ENCODE results near the gene TRIM63.
"Not testable (repeated sequence)": the region's sequence is repeated elsewhere in the genome, so short reads cannot be mapped to it uniquely, and the experiment has no call there.

The TRIM63 gene

GRCh38 chr1:26098602-26099001 lies 31.2 kb upstream of the TRIM63 start:
- Histone ChIP-seq H3K4me1 (ENCODE audit: control insufficient read depth, insufficient read depth, low read length) (no peaks in the 10 kb centered on the region), H3K9ac (ENCODE audit: low read length) (no peak overlapping the region), H3K36me3 (ENCODE audit: control insufficient read depth, insufficient read depth, low read length) (no peaks in the 10 kb centered on the region), H3K27me3 (ENCODE audit: control insufficient read depth, insufficient read depth, low read length) (no peaks in the 10 kb centered on the region), H3K27ac (ENCODE audit: low read depth, low read length) (no peak overlapping the region), H3K4me3 (ENCODE audit: low read length) (no peak overlapping the region)

DNA sequence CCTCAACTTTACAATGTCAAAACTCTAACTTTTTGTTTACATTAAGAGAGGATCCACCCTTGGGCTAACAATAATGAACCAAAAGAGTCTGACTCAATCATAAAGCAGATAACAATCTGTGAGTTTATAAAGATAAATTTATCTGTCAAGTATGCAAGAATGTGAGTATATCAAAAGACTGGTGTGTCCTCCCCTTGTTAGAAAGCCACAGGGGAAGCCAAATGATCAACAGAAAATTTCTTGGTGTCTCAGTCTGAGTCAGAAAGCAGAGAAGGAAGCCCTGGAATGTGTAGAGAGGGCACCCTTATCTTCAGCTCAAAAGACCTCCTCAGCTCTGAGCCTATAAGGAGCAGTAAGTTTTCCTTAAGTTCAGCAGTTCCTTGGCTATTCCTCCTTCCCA lies 30.3 kb upstream of the TRIM63 start:
- no peaks in the 10 kb centered on the region for H3K27me3 ChIP-seq (ENCODE audit: control insufficient read depth, insufficient read depth, low read length)
- H3K36me3 ChIP-seq (ENCODE audit: control insufficient read depth, insufficient read depth, low read length): no peaks in the 10 kb centered on the region
- H3K9ac ChIP-seq (ENCODE audit: low read length): no peak overlapping the region
- no peak overlapping the region for H3K27ac ChIP-seq (ENCODE audit: low read depth, low read length)
- H3K4me3 ChIP-seq (ENCODE audit: low read length): no peak overlapping the region
- no peaks in the 10 kb centered on the region for H3K4me1 ChIP-seq (ENCODE audit: control insufficient read depth, insufficient read depth, low read length)

GRCh38 chr1:26096471-26096870 lies 29.0 kb upstream of the TRIM63 start:
- Histone ChIP-seq H3K27me3 (ENCODE audit: control insufficient read depth, insufficient read depth, low read length) (no peaks in the 10 kb centered on the region), H3K9ac (ENCODE audit: low read length) (no peak overlapping the region), H3K36me3 (ENCODE audit: control insufficient read depth, insufficient read depth, low read length) (no peaks in the 10 kb centered on the region), H3K27ac (ENCODE audit: low read depth, low read length) (no peak overlapping the region), H3K4me3 (ENCODE audit: low read length) (no peak overlapping the region), H3K4me1 (ENCODE audit: control insufficient read depth, insufficient read depth, low read length) (no peaks in the 10 kb centered on the region)

DNA sequence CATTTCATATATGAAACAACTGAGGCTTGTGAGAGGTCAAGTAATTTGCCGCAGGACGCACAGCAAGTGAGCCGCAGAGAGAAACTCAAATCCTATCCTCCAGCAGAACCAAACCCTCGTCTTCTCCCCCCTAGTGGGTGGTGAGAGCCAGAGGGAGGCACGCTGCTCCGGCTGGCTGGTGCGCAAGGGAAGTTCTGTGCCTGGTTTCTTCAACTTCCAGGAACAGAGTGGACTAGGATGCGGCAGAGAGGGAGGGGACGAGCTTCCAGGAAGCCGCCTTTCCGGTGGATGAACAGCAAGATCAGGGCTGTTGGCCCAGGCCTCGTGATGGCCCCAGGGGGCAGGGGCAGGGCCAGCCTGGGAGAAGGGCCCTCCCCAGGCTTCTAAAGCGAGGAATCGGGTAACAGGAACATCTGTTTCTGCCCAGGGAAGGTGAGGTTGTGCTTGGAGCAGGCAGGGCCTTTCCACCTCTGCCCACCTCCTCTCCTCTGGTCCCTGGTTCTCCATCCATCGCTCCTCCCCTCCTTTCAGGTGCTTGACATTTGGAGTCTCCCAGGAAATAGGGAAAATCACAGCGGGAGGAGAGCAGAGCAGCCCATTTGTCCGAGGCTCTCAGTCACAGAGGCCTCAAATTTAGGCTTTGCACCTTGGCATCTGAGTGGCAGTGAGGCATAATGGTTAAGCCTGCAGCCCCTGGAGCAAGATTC lies 27.4 kb upstream of the TRIM63 start:
- Histone ChIP-seq H3K4me1 (ENCODE audit: control insufficient read depth, insufficient read depth, low read length) (no peaks in the 10 kb centered on the region), H3K36me3 (ENCODE audit: control insufficient read depth, insufficient read depth, low read length) (no peaks in the 10 kb centered on the region), H3K27ac (ENCODE audit: low read depth, low read length) (no peak overlapping the region), H3K4me3 (ENCODE audit: low read length) (no peak overlapping the region), H3K9ac (ENCODE audit: low read length) (no peak overlapping the region), H3K27me3 (ENCODE audit: control insufficient read depth, insufficient read depth, low read length) (no peaks in the 10 kb centered on the region)

DNA sequence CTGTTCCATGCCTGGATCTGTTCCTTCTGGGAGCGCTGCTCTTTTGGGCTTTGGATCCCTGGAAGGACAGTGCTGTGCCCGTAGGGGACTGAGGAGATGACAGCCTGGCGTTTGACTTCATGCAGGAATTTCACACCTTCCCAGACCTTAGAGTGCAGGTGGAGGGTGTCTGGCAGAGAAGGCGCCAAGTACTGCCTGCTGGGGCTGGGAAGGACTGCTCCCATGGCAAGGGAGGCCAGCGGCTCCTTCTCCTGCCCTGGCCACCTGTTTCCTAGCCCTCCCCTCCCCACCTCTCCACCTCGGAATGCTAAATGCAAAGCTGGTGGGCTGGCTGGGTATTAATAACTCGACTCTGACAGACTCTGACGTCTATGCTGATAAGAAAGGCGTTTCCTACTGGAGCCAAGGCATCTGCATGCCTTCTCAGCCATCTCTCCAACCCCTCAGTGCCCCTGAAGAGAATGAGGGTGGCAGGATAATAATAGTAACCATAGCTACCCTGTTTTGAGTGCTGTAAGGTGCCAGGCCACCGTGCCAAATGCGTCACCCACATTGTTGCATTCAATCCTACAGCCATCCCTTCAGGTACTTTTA lies 26.7 kb upstream of the TRIM63 start:
- Histone ChIP-seq H3K4me1 (ENCODE audit: control insufficient read depth, insufficient read depth, low read length) (no peaks in the 10 kb centered on the region), H3K36me3 (ENCODE audit: control insufficient read depth, insufficient read depth, low read length) (no peaks in the 10 kb centered on the region), H3K4me3 (ENCODE audit: low read length) (no peak overlapping the region), H3K27ac (ENCODE audit: low read depth, low read length) (no peak overlapping the region), H3K9ac (ENCODE audit: low read length) (no peak overlapping the region), H3K27me3 (ENCODE audit: control insufficient read depth, insufficient read depth, low read length) (no peaks in the 10 kb centered on the region)

GRCh38 chr1:26093569-26093968 lies 26.1 kb upstream of the TRIM63 start:
- not testable (repeated sequence) for H3K9ac ChIP-seq (ENCODE audit: low read length); H3K27me3 ChIP-seq (ENCODE audit: control insufficient read depth, insufficient read depth, low read length); H3K4me3 ChIP-seq (ENCODE audit: low read length); H3K36me3 ChIP-seq (ENCODE audit: control insufficient read depth, insufficient read depth, low read length); H3K27ac ChIP-seq (ENCODE audit: low read depth, low read length); H3K4me1 ChIP-seq (ENCODE audit: control insufficient read depth, insufficient read depth, low read length)

DNA sequence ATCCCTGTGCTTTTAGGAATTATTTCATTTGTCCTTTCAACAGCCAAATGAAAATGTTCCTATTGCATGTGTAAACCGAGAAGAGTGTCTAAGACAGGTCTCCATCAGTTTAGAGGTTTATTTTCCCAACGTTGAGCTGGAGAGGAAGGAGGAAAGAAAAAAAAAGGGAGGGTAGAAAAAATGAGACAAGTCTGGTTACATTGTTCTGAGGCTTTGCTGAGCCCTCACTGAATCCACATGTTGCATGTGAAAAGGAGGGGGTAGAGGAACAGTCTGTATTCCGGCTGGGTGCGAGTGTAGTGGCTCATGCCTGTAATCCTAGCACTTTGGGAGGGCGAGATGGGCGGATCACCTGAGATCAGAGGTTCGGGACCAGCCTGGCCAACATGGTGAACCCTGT lies 25.0 kb upstream of the TRIM63 start:
- Histone ChIP-seq H3K4me1 (ENCODE audit: control insufficient read depth, insufficient read depth, low read length) (no peaks in the 10 kb centered on the region), H3K36me3 (ENCODE audit: control insufficient read depth, insufficient read depth, low read length) (no peaks in the 10 kb centered on the region), H3K27ac (ENCODE audit: low read depth, low read length) (no peak overlapping the region), H3K4me3 (ENCODE audit: low read length) (no peak overlapping the region), H3K27me3 (ENCODE audit: control insufficient read depth, insufficient read depth, low read length) (peaks cover 2% of the 10 kb centered on the region), H3K9ac (ENCODE audit: low read length) (no peak overlapping the region)

DNA sequence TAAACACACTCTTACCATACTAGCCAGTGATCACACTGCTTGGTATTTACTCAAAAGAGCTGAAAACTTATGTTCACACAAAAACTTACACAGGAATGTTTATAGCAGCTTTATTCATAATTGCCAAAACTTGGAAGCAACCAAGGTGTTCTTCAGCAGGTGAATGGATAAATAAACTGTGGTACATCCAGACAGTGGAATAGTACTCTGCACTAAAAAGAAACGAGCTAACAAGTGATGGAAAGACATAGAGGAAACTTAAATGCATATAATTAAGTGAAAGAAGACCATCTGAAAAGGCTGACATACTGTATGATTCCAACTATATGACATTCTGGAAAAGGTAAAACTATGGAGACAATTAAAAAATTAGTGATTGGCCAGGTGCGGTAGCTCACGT lies 23.5 kb upstream of the TRIM63 start:
- Histone ChIP-seq H3K27ac (ENCODE audit: low read depth, low read length) (no peak overlapping the region), H3K27me3 (ENCODE audit: control insufficient read depth, insufficient read depth, low read length) (peaks cover 2% of the 10 kb centered on the region), H3K9ac (ENCODE audit: low read length) (no peak overlapping the region), H3K4me1 (ENCODE audit: control insufficient read depth, insufficient read depth, low read length) (no peaks in the 10 kb centered on the region), H3K36me3 (ENCODE audit: control insufficient read depth, insufficient read depth, low read length) (no peaks in the 10 kb centered on the region), H3K4me3 (ENCODE audit: low read length) (no peak overlapping the region)

- H3K36me3 ChIP-seq (ENCODE audit: control insufficient read depth, insufficient read depth, low read length): no peaks in the 10 kb centered on the region
- H3K27ac ChIP-seq (ENCODE audit: low read depth, low read length): no peak overlapping the region
- no peaks in the 10 kb centered on the region for H3K4me1 ChIP-seq (ENCODE audit: control insufficient read depth, insufficient read depth, low read length)
- H3K27me3 ChIP-seq (ENCODE audit: control insufficient read depth, insufficient read depth, low read length): peaks cover 2% of the 10 kb centered on the region
- no peak overlapping the region for H3K4me3 ChIP-seq (ENCODE audit: low read length)
- no peak overlapping the region for H3K9ac ChIP-seq (ENCODE audit: low read length)
Observed at GRCh38 chr1:26089125-26089524, 21.7 kb upstream of the TRIM63 start.

DNA sequence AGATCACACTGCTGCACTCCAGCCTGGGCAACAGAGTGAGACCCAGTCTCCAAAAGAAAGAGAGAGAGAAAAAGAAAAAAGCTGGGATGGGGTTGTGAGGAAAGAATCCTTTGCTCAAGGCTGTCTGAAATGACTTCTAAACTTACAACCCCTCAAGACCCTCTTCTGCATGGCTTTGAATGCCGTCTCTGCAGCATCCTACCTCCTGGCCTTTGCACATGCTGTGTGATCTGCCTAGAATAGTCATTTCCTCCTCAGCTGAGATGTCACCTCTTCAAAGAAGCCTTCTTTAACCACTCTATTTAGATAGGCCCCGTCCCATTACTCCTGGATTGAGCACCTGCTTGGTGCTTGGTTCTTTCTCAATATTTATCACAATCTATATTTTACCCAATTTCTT lies 17.4 kb upstream of the TRIM63 start:
- H3K9ac ChIP-seq (ENCODE audit: low read length): no peak overlapping the region
- H3K27me3 ChIP-seq (ENCODE audit: control insufficient read depth, insufficient read depth, low read length): peaks cover 2% of the 10 kb centered on the region
- no peaks in the 10 kb centered on the region for H3K4me1 ChIP-seq (ENCODE audit: control insufficient read depth, insufficient read depth, low read length)
- no peak overlapping the region for H3K4me3 ChIP-seq (ENCODE audit: low read length)
- H3K27ac ChIP-seq (ENCODE audit: low read depth, low read length): no peak overlapping the region
- H3K36me3 ChIP-seq (ENCODE audit: control insufficient read depth, insufficient read depth, low read length): no peaks in the 10 kb centered on the region

- H3K4me1 ChIP-seq (ENCODE audit: control insufficient read depth, insufficient read depth, low read length): no peaks in the 10 kb centered on the region
Observed at GRCh38 chr1:26084091-26084561, 16.7 kb upstream of the TRIM63 start.

GRCh38 chr1:26083208-26083607 lies 15.8 kb upstream of the TRIM63 start:
- H3K4me3 ChIP-seq (ENCODE audit: low read length): no peak overlapping the region
- peaks cover 2% of the 10 kb centered on the region for H3K27me3 ChIP-seq (ENCODE audit: control insufficient read depth, insufficient read depth, low read length)
- H3K4me1 ChIP-seq (ENCODE audit: control insufficient read depth, insufficient read depth, low read length): no peaks in the 10 kb centered on the region
- no peak overlapping the region for H3K9ac ChIP-seq (ENCODE audit: low read length)
- no peak overlapping the region for H3K27ac ChIP-seq (ENCODE audit: low read depth, low read length)
- no peaks in the 10 kb centered on the region for H3K36me3 ChIP-seq (ENCODE audit: control insufficient read depth, insufficient read depth, low read length)

More at GRCh38 chr1:26084091-26084561, 16.7 kb upstream of the TRIM63 start:
- Histone ChIP-seq H3K27ac (ENCODE audit: low read depth, low read length) (no peak overlapping the region), H3K36me3 (ENCODE audit: control insufficient read depth, insufficient read depth, low read length) (no peaks in the 10 kb centered on the region), H3K4me3 (ENCODE audit: low read length) (no peak overlapping the region), H3K9ac (ENCODE audit: low read length) (no peak overlapping the region), H3K27me3 (ENCODE audit: control insufficient read depth, insufficient read depth, low read length) (peaks cover 2% of the 10 kb centered on the region)

DNA sequence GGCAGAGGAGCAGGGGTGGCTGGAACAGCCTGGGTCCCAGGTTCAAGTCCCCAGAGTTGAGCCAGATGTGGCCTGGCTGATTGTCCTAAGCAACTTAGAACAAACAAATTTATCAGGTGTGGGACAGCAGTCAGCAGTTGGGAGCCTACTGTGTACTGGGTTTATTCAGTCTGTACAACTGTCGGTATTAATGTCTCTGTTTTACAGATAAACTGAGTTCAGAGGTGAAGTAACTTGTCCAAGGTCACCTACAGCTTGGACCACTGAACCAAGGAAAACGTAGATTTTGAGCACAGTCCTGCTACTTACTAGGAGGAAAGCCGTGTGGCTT lies 14.6 kb upstream of the TRIM63 start:
- H3K27ac ChIP-seq (ENCODE audit: low read depth, low read length): no peak overlapping the region
- no peak overlapping the region for H3K9ac ChIP-seq (ENCODE audit: low read length)
- no peaks in the 10 kb centered on the region for H3K4me1 ChIP-seq (ENCODE audit: control insufficient read depth, insufficient read depth, low read length)
- no peaks in the 10 kb centered on the region for H3K36me3 ChIP-seq (ENCODE audit: control insufficient read depth, insufficient read depth, low read length)
- no peak overlapping the region for H3K4me3 ChIP-seq (ENCODE audit: low read length)
- H3K27me3 ChIP-seq (ENCODE audit: control insufficient read depth, insufficient read depth, low read length): no peaks in the 10 kb centered on the region
